Measurements from ENCODE around the gene AMOTL2.

- TF ChIP-seq EZH2 (IDR thresholded peaks at IDR 0.05; ENCODE audit: insufficient read depth, poor library complexity, severe bottlenecking) (no peak), EZH2phosphoT487 (IDR thresholded peaks at IDR 0.05; ENCODE audit: insufficient read depth, low read depth) (no peak)
Measured at GRCh38 chr3:134374105-134374790, at the start of gene AMOTL2.
